ENCODE measurements around the gene NOXO1.

The NOXO1 gene, protein sequence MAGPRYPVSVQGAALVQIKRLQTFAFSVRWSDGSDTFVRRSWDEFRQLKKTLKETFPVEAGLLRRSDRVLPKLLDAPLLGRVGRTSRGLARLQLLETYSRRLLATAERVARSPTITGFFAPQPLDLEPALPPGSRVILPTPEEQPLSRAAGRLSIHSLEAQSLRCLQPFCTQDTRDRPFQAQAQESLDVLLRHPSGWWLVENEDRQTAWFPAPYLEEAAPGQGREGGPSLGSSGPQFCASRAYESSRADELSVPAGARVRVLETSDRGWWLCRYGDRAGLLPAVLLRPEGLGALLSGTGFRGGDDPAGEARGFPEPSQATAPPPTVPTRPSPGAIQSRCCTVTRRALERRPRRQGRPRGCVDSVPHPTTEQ

DNA sequence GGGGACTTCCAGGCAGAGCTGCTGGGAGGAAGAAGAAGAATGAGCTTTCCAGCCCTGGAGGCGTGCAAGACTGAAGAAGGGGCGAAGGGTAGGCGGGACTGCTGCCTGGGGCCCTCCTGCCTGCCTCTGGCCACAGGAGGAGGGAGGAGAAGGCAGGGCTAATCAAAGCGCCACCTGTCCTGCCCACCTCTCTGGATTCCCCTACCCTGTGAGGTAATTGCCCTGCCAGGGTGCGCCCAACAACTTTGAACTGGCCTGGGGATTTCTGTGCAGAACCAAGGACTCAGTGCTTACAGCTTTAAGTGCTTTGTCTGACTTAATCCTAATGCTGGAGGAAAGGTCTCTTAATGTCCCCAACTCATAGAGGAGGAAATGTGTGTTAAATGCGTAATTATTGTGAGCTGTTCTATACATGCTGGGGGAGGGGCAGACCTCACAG, at the start of gene NOXO1:
Gene NOXO1 (minus strand): TSS at position 72 of the 439 bp plus-strand sequence. CDS start 290 bp downstream, outside the sequence.
- Histone ChIP-seq H3K27me3 (ENCODE audit: low read length) (no peaks in the 10 kb centered on the region), H3K79me2 (ENCODE audit: insufficient read depth, low read length) (no peaks in the 10 kb centered on the region), H3K9me2 (replicated peaks; ENCODE audit: insufficient read depth, low read length) (no peaks in the 10 kb centered on the region), H3K9me3 (ENCODE audit: insufficient read depth, low read length) (no peaks in the 10 kb centered on the region), H3K36me3 (ENCODE audit: low read length) (no peaks in the 10 kb centered on the region), H3K4me3 (ENCODE audit: insufficient read depth, low read length, poor library complexity, severe bottlenecking) (no peak within 1 kb of the TSS), H3K27ac (ENCODE audit: low read depth, low read length) (no peak within 1 kb of the TSS), H2AFZ (ENCODE audit: low read depth, low read length, severe bottlenecking) (no peak within 1 kb of the TSS), H3K9ac (ENCODE audit: low read length) (no peak within 1 kb of the TSS), H3K4me2 (ENCODE audit: low read depth, low read length, poor library complexity, severe bottlenecking) (no peak within 1 kb of the TSS), H3F3A (ENCODE audit: insufficient read depth) (no peaks in the 10 kb centered on the region), H4K20me1 (ENCODE audit: low read depth, low read length) (no peaks in the 10 kb centered on the region)
- TF ChIP-seq, protein P1, sequence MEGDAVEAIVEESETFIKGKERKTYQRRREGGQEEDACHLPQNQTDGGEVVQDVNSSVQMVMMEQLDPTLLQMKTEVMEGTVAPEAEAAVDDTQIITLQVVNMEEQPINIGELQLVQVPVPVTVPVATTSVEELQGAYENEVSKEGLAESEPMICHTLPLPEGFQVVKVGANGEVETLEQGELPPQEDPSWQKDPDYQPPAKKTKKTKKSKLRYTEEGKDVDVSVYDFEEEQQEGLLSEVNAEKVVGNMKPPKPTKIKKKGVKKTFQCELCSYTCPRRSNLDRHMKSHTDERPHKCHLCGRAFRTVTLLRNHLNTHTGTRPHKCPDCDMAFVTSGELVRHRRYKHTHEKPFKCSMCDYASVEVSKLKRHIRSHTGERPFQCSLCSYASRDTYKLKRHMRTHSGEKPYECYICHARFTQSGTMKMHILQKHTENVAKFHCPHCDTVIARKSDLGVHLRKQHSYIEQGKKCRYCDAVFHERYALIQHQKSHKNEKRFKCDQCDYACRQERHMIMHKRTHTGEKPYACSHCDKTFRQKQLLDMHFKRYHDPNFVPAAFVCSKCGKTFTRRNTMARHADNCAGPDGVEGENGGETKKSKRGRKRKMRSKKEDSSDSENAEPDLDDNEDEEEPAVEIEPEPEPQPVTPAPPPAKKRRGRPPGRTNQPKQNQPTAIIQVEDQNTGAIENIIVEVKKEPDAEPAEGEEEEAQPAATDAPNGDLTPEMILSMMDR (IDR thresholded peaks at IDR 0.05; ENCODE audit: insufficient read depth, low read length, poor library complexity, severe bottlenecking) = no peak

DNA sequence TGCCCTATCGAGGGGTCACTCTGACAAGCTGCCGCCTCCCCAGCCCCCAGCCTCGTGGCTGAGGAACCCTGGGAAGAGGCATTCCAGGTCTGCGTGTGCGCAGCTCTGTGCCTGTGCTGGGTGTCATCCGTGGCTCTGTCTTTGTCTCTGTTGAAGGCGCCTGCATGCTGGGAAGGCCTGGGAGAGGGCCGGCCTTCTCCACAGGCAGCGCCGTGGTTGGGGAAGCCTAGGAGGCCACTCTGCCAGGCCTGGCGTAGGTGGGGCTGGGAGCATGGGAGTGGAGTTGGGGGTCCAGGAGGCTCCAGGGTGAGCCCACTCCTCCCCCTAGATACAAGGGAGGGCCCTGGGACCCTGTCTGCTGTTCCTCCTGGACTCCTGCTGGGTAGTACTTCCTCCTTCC, 48.8 kb upstream of the NOXO1 start:
- Histone ChIP-seq H3K36me3 (ENCODE audit: low read length) (no peaks in the 10 kb centered on the region), H3K4me3 (ENCODE audit: insufficient read depth, low read length, poor library complexity, severe bottlenecking) (no peak overlapping the region), H3K9ac (ENCODE audit: low read length) (no peak overlapping the region), H3K9me3 (ENCODE audit: insufficient read depth, low read length) (no peaks in the 10 kb centered on the region), H3K27me3 (ENCODE audit: low read length) (no peaks in the 10 kb centered on the region), H4K20me1 (ENCODE audit: low read depth, low read length) (no peaks in the 10 kb centered on the region), H3K79me2 (ENCODE audit: insufficient read depth, low read length) (no peaks in the 10 kb centered on the region), H3K27ac (ENCODE audit: low read depth, low read length) (no peak overlapping the region), H3F3A (ENCODE audit: insufficient read depth) (no peaks in the 10 kb centered on the region), H2AFZ (ENCODE audit: low read depth, low read length, severe bottlenecking) (no peak overlapping the region), H3K9me2 (replicated peaks; ENCODE audit: insufficient read depth, low read length) (no peaks in the 10 kb centered on the region), H3K4me2 (ENCODE audit: low read depth, low read length, poor library complexity, severe bottlenecking) (no peak overlapping the region)
- TF ChIP-seq EZH2phosphoT487 (conservative IDR thresholded peaks at IDR 0.05; ENCODE audit: low read length) = no peak
- TF ChIP-seq, protein P1 (IDR thresholded peaks at IDR 0.05; ENCODE audit: insufficient read depth, low read length, poor library complexity, severe bottlenecking) = no peak

DNA sequence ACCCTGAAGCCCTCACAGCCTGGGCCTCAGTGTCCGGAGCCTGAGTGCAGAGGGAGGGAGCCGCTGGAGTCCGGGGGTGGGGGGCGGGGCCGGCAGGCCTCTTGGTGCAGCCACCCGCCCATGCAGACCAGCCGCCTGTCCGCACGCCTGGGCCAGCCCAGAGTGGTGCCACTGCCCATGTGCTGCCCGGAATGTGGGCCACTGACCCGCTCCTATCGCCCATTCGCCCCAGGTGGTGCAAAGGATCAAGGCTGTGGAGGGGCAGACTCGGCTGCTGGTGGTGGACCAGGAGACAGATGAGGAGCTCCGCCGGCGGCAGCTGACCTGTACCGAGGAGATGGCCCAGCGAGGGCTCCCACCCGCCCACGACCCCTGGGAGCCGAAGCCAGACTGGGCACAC, 48.1 kb upstream of the NOXO1 start:
- Histone ChIP-seq H3K9me2 (replicated peaks; ENCODE audit: insufficient read depth, low read length) (no peaks in the 10 kb centered on the region), H3F3A (ENCODE audit: insufficient read depth) (no peaks in the 10 kb centered on the region), H4K20me1 (ENCODE audit: low read depth, low read length) (no peaks in the 10 kb centered on the region), H3K9ac (ENCODE audit: low read length) (no peak overlapping the region), H3K27ac (ENCODE audit: low read depth, low read length) (no peak overlapping the region), H3K4me2 (ENCODE audit: low read depth, low read length, poor library complexity, severe bottlenecking) (no peak overlapping the region), H2AFZ (ENCODE audit: low read depth, low read length, severe bottlenecking) (no peak overlapping the region), H3K4me3 (ENCODE audit: insufficient read depth, low read length, poor library complexity, severe bottlenecking) (no peak overlapping the region), H3K9me3 (ENCODE audit: insufficient read depth, low read length) (no peaks in the 10 kb centered on the region), H3K79me2 (ENCODE audit: insufficient read depth, low read length) (no peaks in the 10 kb centered on the region), H3K27me3 (ENCODE audit: low read length) (no peaks in the 10 kb centered on the region), H3K36me3 (ENCODE audit: low read length) (no peaks in the 10 kb centered on the region)
- TF ChIP-seq, protein P1 (IDR thresholded peaks at IDR 0.05; ENCODE audit: insufficient read depth, low read length, poor library complexity, severe bottlenecking) = no peak
- no peak for TF ChIP-seq EZH2phosphoT487 (conservative IDR thresholded peaks at IDR 0.05; ENCODE audit: low read length)
